Measurements from ENCODE around the gene ATP6V1C2.

Gene ATP6V1C2

DNA sequence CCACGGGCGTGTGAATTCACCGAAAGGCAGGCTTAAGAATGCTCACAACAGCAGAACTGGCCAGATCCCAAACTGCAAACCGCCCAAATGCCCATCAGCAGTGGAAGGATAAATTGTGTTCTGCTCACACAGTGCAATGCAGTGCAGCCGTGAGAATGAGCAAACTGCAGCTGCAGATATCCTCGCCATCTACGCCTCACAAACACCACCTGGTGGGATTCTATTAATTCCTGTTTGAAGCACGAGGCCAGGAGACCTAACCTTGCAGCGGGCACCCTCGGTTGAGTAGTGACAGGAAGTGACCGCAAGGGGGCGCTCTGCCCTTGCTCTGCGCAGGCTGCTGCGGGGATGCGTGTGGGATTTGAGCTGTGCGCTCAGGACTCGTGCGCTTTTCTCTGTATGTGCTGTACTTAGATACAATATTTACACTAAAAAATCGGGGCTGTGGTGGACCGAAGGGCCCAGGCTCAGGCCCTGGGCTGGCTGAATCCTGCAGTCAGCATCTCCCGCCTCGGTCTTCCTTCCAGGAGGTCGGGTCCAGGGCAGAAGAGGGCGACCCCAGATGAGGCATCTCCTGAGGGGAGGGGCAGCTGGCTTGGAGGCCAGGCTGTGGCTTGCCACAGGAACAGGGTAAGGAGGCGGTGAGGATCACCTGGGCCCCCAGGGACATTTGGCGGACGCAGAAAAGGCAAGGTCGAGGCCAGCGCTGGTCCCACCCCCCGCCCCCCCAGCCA lies 110.9 kb downstream of the ATP6V1C2 start:
- DNase-seq, result peak in 53 of 56 donors; percentile 16 to 88 (median 63)

DNA sequence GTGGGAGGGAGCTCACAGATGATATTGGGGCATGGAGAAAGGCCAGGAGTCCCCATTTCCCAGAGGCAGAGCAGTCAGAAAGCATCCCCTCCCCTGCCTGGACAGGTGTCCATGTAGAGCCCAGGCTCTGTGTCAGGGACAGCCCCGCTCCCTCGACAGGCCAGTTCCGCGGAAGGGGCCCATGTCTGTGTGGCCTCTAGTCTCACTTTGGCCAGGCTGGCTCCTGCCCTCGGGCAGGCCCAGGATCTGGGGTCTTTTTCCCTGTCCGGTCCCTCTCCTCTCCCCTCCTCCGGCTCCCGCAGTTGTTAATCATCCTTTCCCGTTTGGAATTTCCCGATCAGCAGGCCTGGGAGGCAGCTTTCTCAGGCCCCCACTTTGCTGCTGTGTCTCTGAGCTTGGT lies 111.6 kb downstream of the ATP6V1C2 start:
- DNase-seq, result no peak

DNA sequence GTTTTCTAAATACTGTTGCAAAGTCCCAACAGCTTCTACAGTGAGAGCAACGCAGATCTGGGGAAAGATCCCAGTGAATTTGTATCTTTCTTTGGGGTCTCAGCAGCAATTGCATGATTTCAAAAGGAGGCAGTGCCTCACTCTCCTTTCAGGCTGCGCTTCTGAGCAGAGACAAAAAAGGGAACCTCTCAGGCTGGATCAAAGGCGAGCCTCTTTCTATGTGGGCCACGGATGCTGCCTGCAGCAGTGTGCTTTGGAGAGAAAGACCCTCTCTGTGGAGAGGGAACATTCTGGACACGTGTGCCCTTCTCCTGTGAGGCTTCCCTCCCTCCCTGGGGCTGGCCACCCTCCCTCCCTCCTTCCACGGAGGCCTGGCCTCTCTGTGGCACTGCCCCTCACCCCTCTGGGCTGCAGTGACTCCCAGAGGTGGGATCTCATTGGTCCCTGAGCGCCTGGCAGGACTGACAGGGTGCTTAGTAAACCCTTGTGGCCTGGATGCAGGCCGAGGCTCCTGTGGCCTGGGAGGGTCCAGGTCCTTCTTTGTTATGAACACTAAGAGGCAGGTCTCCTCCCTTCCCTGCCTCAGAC lies 112.7 kb downstream of the ATP6V1C2 start:
- peak in 2 of 56 donors; percentile 17 to 27 for DNase-seq
